ENCODE data around the gene AURKAIP1.

Gene AURKAIP1

DNA sequence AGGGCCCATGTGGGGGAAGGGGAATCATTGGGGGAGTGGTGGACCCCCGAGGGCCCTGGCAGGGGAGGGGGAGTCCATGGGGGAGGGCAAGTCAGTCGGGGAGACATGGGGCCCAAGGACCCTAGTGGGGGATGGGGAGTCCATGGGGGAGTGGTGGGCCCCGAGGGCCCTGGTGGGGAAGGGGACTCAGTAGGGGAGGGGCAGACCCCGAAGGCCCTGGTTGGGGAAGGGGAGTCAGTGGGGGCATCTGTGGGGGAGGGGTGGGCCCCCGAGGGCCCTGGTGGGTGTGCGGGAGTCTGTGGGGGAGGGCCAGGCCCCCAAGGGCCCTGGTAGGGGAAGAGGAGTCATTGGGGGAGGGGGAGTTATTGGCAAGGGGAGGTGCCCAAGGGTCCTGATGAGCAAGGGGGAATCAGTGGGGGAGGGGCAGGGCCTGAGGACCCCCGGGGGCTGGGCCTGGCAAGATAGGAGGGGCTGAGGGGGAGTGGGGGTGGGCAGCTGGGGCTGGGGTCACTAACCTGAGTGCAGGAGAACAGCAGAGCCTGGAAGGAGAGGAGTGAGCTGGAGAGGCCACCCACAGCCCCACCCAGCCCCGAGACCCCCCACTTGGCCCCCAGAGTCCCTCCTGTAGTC lies 18.7 kb downstream of the AURKAIP1 start:
- no peak for DNase-seq (ENCODE audit: extremely low read depth, insufficient read length)
- no peak for TF ChIP-seq CTCF (IDR thresholded peaks at IDR 0.05; ENCODE audit: insufficient read depth, low read length, poor library complexity, severe bottlenecking)
- Histone ChIP-seq H3K4me3 (replicated peaks; ENCODE audit: low read depth, low read length) (no peak overlapping the region), H3K36me3 (ENCODE audit: control insufficient read depth, insufficient read depth, low read length) (no peaks in the 10 kb centered on the region), H3K27me3 (replicated peaks; ENCODE audit: control insufficient read depth, insufficient read depth, low read length) (no peaks in the 10 kb centered on the region; the same call in 1 of the 2 replicates)

DNA sequence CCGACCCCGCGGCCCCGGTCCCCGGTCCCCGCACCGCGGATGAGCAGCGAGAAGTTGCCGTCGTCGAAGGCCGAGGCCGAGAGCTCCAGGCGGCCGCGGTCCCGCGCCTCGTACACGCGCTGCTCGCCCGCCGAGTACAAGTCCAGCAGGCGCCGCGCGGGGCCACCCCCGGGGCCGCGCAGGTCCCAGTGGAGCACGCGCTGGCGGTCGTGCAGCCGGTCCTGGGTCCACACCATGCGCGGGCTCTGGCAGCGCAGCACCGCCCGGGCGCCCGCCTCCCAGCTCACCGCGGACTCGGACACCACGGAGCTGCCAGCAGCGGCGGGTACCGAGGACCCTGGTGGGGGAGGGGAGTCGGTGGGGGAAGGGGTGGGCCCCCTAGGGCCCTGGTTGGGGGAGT lies 19.6 kb downstream of the AURKAIP1 start:
- Histone ChIP-seq H3K27me3 (replicated peaks; ENCODE audit: control insufficient read depth, insufficient read depth, low read length) (no peaks in the 10 kb centered on the region; the same call in 1 of the 2 replicates), H3K36me3 (ENCODE audit: control insufficient read depth, insufficient read depth, low read length) (no peaks in the 10 kb centered on the region), H3K4me3 (replicated peaks; ENCODE audit: low read depth, low read length) (no peak overlapping the region)
- no peak for TF ChIP-seq CTCF (IDR thresholded peaks at IDR 0.05; ENCODE audit: insufficient read depth, low read length, poor library complexity, severe bottlenecking)
- no peak for DNase-seq (ENCODE audit: extremely low read depth, insufficient read length)

DNA sequence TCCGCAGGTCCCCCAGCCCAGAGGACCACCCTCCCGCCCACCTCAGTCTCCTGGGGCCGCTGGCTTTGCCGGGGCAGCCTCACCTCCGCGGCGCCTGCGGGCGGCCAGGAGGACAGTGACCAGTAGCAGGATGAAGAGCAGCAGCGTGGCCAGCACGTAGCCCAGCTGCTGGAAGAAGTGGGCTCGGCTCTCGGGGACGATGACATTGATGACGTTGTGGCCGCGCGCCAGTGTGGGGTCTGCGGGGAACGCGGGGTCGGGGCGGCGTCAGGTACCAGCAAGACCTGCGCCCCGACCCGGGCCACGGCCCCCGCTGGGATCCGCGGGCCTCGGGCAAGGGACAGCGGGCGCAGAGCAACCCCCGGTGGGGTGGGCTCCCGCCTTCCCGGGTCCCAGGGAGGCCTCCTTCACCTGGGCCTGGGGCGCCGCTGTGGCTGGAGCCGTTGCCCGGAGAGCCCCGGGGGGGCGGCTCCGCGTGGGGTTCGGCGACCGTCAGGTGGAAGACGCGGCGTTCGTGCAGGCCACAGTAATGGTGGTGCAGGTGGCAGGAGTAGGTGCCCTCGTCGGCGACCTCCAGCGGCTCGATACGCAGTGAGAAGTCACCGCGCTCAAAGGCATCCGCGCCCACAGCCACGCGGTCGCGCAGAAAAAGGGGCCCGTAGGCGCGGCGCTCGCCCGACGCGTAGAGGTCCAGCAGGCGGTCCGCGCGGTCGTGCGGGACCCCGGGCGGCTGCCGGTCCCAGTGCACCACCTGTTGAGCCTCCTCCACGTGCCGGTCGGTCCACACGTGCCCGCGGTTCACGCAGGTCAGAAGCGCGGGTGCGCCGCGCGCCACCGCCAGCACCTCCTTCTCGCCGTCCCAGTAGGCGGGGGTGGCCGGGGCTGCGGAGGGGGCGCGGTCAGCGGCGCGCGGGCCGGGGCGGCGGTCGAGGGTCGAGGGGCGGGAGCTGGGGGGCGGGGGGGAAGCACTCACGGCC lies 20.4 kb downstream of the AURKAIP1 start:
- H3K36me3 ChIP-seq (ENCODE audit: control insufficient read depth, insufficient read depth, low read length) = no peaks in the 10 kb centered on the region
- no peak overlapping the region for H3K4me3 ChIP-seq (replicated peaks; ENCODE audit: low read depth, low read length)
- no peak for DNase-seq (ENCODE audit: extremely low read depth, insufficient read length)

GRCh38 chr1:1353389-1354151 lies 21.4 kb downstream of the AURKAIP1 start:
- DNase-seq (ENCODE audit: extremely low read depth, insufficient read length) = no peak
- no peaks in the 10 kb centered on the region; the same call in 1 of the 2 replicates for H3K27me3 ChIP-seq (replicated peaks; ENCODE audit: control insufficient read depth, insufficient read depth, low read length)
- H3K36me3 ChIP-seq (ENCODE audit: control insufficient read depth, insufficient read depth, low read length) = no peaks in the 10 kb centered on the region
- H3K4me3 ChIP-seq (replicated peaks; ENCODE audit: low read depth, low read length) = no peak overlapping the region
- no peak for TF ChIP-seq CTCF (IDR thresholded peaks at IDR 0.05; ENCODE audit: insufficient read depth, low read length, poor library complexity, severe bottlenecking)

More for the DNA sequence above, 20.4 kb downstream of the AURKAIP1 start:
- TF ChIP-seq CTCF (IDR thresholded peaks at IDR 0.05; ENCODE audit: insufficient read depth, low read length, poor library complexity, severe bottlenecking) = no peak
- no peaks in the 10 kb centered on the region; the same call in 1 of the 2 replicates for H3K27me3 ChIP-seq (replicated peaks; ENCODE audit: control insufficient read depth, insufficient read depth, low read length)

GRCh38 chr1:1352786-1353388 lies 22.1 kb downstream of the AURKAIP1 start:
- no peaks in the 10 kb centered on the region for H3K36me3 ChIP-seq (ENCODE audit: control insufficient read depth, insufficient read depth, low read length)
- no peaks in the 10 kb centered on the region; the same call in 1 of the 2 replicates for H3K27me3 ChIP-seq (replicated peaks; ENCODE audit: control insufficient read depth, insufficient read depth, low read length)
- no peak for DNase-seq (ENCODE audit: extremely low read depth, insufficient read length)
- TF ChIP-seq CTCF (IDR thresholded peaks at IDR 0.05; ENCODE audit: insufficient read depth, low read length, poor library complexity, severe bottlenecking) = no peak
- H3K4me3 ChIP-seq (replicated peaks; ENCODE audit: low read depth, low read length) = no peak overlapping the region

Data from GM06990 (cell line).